Fibroblast of villous mesenchyme (primary cell): Measurements from ENCODE around the gene TCEAL7. TPM values are rescaled to one million over a fixed set of nuclear protein-coding genes. Genes with fewer than 3 reads are reported as not detected.

Experiments used
- DNase-seq: peaks from one replicate; pipeline ENCODE4 v3.0.0-alpha.2; 2010; ENCODE audit warnings: low read depth
- H3K4me3 ChIP-seq: 2 replicates; pipeline ENCODE4 v1.5.1; 2011; ENCODE audit warnings: low read depth, mild to moderate bottlenecking, low read length
- total RNA-seq: library from RNA; depleted of rRNA; stranded (reverse); fragments of >200 nt; gene quantifications from 2 replicates; pipeline ENCODE4 v1.2.3, GENCODE V29; 2012
- TF ChIP-seq, protein P1 (sequence below): IDR thresholded peaks from 2 replicates; pipeline ENCODE4 v1.5.1; 2012; ENCODE audit warnings: low read depth, mild to moderate bottlenecking, low read length; ENCODE audit not compliant: insufficient read depth

TCEAL7 gene
- total RNA-seq, 1 donor = 44.5 TPM

DNA sequence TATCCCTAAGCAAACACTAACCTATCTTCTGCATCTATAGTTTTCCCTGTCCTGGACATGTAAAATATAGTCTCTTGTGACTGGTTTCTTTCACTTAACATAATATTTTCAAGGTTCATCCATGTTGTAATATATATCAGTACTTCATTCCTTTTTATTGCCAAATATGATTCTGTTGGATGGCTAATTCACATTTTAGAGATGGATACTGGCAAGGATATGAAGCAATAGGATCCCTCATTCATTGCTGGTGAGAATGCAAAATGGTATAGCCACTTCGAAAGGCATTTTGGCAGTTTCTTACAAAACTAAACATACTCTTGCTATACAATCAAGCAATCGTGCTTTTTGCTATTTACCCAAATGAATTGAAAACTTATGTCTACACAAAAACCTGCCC lies 33.0 kb downstream of the TCEAL7 start:
- TF ChIP-seq, protein P1, sequence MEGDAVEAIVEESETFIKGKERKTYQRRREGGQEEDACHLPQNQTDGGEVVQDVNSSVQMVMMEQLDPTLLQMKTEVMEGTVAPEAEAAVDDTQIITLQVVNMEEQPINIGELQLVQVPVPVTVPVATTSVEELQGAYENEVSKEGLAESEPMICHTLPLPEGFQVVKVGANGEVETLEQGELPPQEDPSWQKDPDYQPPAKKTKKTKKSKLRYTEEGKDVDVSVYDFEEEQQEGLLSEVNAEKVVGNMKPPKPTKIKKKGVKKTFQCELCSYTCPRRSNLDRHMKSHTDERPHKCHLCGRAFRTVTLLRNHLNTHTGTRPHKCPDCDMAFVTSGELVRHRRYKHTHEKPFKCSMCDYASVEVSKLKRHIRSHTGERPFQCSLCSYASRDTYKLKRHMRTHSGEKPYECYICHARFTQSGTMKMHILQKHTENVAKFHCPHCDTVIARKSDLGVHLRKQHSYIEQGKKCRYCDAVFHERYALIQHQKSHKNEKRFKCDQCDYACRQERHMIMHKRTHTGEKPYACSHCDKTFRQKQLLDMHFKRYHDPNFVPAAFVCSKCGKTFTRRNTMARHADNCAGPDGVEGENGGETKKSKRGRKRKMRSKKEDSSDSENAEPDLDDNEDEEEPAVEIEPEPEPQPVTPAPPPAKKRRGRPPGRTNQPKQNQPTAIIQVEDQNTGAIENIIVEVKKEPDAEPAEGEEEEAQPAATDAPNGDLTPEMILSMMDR = no peak
- no peak for DNase-seq
- H3K4me3 ChIP-seq = no peak overlapping the region

DNA sequence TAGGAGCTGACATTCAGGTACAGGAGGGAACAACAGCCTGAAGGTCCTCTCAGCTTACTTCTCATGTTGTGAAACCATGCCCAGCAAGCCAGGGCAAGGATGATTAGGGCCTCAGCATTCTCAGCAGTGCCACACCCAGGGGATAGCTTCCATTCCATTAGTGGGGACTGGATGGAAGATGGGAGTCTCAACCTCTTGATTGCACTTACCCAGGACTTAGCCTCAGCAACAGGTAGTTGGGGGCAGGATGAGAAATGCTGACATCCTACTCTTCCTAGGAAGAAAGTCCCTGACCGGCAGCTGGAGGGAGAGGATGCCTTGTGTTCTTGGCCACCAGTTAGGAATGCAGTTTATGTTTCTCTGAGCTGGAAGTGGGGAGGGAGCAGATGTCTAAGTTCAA lies 37.5 kb downstream of the TCEAL7 start:
- TF ChIP-seq, protein P1 = no peak
- DNase-seq = peak; percentile 45
- no peak overlapping the region for H3K4me3 ChIP-seq

DNA sequence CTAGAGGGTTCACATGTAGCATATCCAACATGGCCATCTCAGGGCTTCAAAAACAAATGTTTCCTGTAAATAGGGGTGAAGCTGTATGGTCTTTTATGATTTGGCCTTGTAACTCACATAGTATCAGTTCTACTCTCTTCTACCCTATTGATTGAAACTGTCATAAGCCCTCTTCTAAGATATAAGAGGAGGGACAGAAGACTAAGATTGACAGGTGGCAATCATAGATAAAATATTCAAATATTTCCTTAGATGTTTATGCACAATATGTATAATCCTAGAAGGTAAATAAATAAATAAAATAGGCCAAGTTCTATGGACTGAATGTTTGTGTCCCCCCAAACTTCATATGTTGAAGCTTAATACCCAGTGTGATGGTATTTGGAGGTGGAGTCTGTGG lies 39.4 kb downstream of the TCEAL7 start:
- TF ChIP-seq, protein P1 = no peak
- DNase-seq = no peak

DNA sequence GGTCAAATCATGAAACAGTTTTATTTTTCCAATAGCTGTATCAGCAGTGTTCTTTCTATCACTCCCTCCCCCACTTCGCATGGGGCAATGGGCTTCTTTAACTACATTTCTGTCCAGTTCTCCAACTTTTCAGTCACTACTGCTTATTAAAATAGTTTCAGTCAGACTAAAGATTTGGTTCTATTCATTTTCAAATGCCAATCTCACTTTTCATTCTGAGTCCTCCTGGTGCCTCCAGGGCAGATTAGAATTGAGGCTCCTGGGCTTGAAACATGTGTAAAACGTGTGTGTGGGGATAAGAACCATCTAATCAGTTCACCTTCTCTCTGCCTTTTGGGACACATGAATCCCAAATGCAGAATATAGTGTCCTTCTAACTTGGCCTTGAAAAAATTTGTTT lies 42.8 kb downstream of the TCEAL7 start:
- DNase-seq = no peak
- no peak overlapping the region for H3K4me3 ChIP-seq
- TF ChIP-seq, protein P1 = no peak

More for the DNA sequence above, 39.4 kb downstream of the TCEAL7 start:
- H3K4me3 ChIP-seq = no peak overlapping the region

DNA sequence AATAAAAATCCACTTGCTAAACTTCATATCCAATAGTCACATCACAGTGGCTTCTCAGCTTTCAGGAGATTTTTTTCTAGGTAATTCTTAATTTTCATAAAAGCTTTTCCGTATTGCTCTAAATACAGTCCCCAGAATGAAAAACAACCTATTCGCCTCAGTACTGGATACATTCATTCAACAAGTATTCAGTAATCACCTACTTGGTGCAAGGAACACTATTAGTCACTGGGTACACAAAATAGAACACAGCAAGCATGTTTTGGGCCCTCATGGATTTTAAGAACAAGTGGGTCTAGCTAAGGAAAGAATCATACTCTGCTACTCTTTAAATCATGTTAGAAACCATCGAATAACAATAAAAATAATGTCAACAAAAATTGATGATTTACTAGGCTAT lies 43.5 kb downstream of the TCEAL7 start:
- TF ChIP-seq, protein P1 = no peak
- no peak overlapping the region for H3K4me3 ChIP-seq
- DNase-seq = no peak

DNA sequence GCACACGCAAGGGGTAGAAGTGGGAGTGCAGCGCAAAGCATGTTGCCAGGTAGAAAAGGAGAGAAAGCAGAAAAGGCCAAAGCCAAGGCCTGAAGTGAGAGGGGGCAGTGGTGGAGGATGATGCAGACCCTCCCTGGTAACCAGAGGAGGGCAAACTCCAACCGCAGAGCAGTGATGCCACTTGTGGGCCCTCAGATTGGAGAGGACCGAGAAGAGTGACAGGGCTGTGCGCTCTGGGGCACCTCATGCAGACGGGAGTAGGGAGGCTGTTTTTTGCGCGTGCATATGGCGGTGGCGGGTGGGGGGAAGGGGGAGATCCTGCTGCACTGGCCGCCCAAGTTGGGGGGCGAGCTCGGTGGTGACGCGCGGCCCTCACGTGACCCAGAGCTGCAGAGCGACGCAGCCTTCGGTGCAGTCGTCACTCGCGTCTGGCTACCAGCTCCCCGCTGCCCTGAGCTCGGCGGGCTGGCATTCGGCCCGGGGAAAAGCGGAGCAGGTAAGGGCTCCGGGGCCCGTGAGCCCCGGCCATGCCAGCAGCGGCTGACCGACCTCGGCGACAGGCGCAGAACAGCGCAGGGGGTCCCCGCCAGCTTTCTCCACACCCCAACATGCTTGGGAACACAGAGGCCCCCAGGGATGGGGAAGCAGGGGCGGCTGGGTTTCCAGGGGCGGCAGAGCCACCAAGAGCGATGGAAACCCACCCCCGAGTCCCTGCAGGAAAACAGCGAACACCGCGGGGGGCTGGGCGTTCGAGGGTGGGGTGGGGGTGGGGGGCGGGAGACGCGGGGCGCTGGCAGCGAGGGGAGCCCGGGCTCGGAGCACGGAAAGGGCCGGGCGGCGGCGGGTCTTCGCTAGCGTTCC lies 46.3 kb downstream of the TCEAL7 start, which contains the start of gene BEX3:
BEX3 (plus strand) TSS at position 421 of the 861 bp plus-strand sequence. CDS start 984 bp downstream, outside the sequence.
- H3K4me3 ChIP-seq = peak within 1 kb of the TSS; percentile 80
- peak; percentile 56 for DNase-seq
- TF ChIP-seq, protein P1 = no peak
